GM12874 (cell line): ENCODE results near the gene STRN.

Source experiments
- CTCF ChIP-seq: IDR thresholded peaks from 2 replicates; pipeline ENCODE4 v1.5.1; 2011; ENCODE audit warnings: low read depth, mild to moderate bottlenecking, control low read depth, low read length, moderate library complexity; ENCODE audit not compliant: insufficient read depth

STRN gene

GRCh38 chr2:36857713-36858112, 108.6 kb downstream of the STRN start:
- TF ChIP-seq CTCF = no peak

DNA sequence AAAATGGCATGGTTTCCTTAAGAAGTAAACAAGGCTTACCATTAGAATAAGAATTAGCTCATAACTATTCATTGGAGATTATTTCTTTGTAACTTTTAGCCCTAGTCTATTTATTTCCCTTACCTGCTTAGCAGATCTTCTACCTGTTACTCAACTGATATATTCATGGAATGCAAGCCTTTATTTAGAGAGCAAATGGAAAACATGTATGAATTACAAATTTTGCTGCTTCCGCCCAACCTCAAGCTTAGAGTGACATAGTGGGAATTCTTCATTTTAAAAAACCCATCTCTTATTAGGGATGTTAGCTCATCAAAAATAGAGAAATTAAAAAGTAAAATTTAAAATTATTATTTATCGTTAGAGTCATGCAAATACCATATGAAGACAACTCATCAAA, 110.9 kb downstream of the STRN start:
- TF ChIP-seq CTCF = no peak

GRCh38 chr2:36854241-36854640, 112.1 kb downstream of the STRN start:
- no peak for TF ChIP-seq CTCF

DNA sequence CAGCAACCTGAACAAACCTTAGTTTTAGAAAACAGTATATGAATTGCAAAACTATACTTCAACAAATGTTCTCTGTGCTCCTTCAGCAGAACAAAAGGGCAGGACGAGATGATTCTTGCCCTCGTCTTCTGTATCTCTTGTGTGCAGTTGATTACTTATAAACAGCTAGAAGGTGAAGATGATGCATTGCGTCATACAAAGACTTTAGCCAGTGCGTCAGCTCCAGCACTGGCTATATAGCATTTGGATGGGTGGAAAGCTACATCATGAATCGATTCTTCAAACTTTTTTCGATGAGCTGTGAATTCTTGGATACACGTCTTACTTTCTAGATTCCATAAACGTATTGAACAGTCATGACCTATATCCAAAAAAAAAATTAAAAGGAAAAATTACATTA, 117.1 kb downstream of the STRN start:
- no peak for TF ChIP-seq CTCF

- TF ChIP-seq CTCF = no peak
These were observed 122.5 kb downstream of the STRN start for GRCh38 chr2:36843838-36844237.

GRCh38 chr2:36839976-36840617, 126.2 kb downstream of the STRN start:
- TF ChIP-seq CTCF = no peak

DNA sequence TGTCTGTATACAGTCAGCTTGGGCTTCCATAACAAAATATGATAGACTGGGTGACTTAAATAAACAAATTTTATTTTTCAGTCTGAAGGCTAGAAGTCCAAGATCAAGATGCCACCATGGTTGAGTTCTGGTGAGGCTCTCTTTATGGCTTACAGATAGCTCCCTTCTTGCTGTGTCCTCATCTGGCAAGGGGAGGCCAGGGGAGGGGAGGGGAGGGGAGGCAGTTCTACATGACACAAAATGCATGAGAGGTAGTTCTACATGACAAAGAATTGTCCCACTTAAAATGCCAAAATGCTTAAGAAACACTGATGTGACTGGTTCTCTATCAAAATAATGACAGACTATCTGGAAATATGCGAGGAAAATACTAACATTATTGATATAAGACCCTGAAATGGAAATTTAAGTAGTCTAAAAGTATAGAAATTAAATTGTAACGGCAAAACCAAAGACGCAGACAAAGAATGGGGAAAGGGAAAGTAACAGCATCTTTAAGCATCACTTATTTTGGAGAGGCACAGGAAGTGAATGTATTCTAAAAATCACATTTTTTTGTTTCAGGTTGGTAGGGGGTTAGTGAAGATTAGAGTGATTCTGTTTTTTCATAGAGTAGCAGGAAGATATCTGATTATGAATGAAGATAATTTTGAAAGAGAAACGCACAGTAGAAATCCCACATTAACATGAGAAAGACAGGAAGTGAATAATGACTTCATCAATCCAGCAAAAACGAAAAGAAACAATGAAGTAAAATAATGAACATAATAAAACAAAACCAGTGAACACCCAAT, 131.4 kb downstream of the STRN start:
- no peak for TF ChIP-seq CTCF
